ENCODE results near the gene CCM2. TPM values are rescaled to one million over a fixed set of nuclear protein-coding genes. Genes with fewer than 3 reads are reported as not detected.

The CCM2 gene
- total RNA-seq, 1 experiment from 2014 or later = 62.9 TPM

DNA sequence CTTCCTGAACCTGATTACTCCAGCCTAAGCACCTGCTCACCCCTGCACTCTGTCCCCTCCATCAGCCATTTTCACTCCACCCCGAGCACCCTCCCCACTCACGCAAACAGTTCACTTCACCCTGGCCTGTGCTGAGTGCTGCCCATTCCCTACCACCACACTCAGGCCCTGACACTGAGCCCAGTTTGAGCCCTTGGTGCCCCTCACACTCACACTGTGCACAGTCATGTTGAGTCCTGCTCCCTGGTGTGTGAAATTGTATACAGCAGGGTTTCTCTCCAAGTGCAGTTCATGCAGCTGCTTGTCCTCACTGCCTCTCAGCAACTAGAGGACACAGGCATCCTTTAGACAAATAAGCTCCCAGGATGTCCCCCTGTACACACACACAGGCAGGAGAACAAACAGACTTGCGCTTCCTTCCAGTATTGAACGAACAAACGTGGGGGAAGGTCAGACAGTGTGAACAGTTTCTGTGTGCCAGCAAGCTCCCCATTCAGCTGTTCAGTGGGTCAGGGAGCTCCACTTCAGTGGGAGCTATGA is 28.0 kb upstream of the CCM2 start:
- DNase-seq = no peak
- intact Hi-C loops (cut with micrococcal nuclease; ENCODE audit: unreplicated experiment) = no loop called here
- no peaks in the 10 kb centered on the region for H3K36me3 Mint-ChIP-seq (ENCODE audit: insufficient read depth, unreplicated experiment)
- H3K4me1 Mint-ChIP-seq (ENCODE audit: low read depth, unreplicated experiment) = no peaks in the 10 kb centered on the region
- H3K4me3 Mint-ChIP-seq (ENCODE audit: low read depth, unreplicated experiment) = no peak overlapping the region
- CTCF ChIA-PET = interaction anchor here (1.3 to 3.8 kb wide), 4 partner anchors 8 to 164 kb away, joined by 6 to 47 read pairs (median 18); no protein-coding TSS in a partner anchor
- H3K27me3 Mint-ChIP-seq (ENCODE audit: unreplicated experiment) = peaks cover 17% of the 10 kb centered on the region
- BruUV-seq (replicated peaks) = no TSS peak
- no peaks in the 10 kb centered on the region for H3K9me3 Mint-ChIP-seq (ENCODE audit: low read depth, unreplicated experiment)
- TF ChIP-seq CTCF (IDR thresholded peaks at IDR 0.05; ENCODE audit: unreplicated experiment) = no peak
- no peak overlapping the region for H3K27ac Mint-ChIP-seq (ENCODE audit: unreplicated experiment)

GRCh38 chr7:44972562-44972961 is 27.4 kb upstream of the CCM2 start:
- Mint-ChIP-seq H3K9me3 (ENCODE audit: low read depth, unreplicated experiment) (no peaks in the 10 kb centered on the region), H3K4me3 (ENCODE audit: low read depth, unreplicated experiment) (no peak overlapping the region), H3K36me3 (ENCODE audit: insufficient read depth, unreplicated experiment) (no peaks in the 10 kb centered on the region), H3K27me3 (ENCODE audit: unreplicated experiment) (peaks cover 17% of the 10 kb centered on the region), H3K27ac (ENCODE audit: unreplicated experiment) (no peak overlapping the region), H3K4me1 (ENCODE audit: low read depth, unreplicated experiment) (peaks cover 3% of the 10 kb centered on the region)
- CTCF ChIA-PET = interaction anchor here (1.3 to 3.8 kb wide), 5 partner anchors 8 to 163 kb away, joined by 6 to 47 read pairs (median 12); partner anchors contain the start of gene CCM2
- intact Hi-C loops (cut with micrococcal nuclease; ENCODE audit: unreplicated experiment) = no loop called here
- BruUV-seq (replicated peaks) = no TSS peak
- no peak for TF ChIP-seq CTCF (IDR thresholded peaks at IDR 0.05; ENCODE audit: unreplicated experiment)
- no peak for DNase-seq

DNA sequence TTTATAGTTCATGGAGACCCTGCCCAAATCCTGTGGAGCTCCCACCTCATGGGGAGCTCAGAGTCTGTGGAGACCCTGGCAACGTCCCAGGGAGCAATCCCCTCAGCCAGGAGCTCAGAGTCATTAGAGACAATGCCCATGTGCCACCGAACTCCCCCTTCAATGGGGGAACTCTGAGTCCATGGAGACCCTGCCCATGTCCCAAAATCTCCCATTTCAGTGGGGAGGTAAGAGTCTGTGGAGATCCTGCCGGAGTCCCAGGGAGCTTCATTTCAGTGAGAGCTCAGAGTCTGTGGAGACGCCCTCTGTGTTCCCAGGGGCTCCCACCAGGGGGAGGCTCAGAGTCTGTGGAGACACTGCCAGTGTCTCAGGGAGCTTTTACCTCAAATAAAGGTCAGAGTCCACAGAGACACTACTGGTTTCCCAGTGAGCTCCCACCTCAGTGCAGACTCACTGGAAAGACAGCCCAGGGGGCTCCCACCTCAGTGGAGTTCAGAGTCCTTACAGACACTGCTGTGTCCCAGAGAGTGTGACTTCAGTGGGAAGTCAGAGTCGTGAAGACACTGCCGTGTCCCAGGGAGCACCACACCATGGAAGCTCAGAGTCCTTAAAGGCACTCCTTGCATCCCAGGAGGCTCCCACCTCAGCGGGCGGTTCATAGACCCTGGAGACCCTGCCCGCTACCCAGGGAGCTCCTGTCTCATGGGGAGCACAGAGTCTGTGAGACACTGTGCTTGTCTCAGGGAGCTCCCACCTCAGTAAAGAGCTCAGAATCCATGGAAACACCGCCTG is 26.2 kb upstream of the CCM2 start:
- no peak overlapping the region for H3K4me3 Mint-ChIP-seq (ENCODE audit: low read depth, unreplicated experiment)
- peaks cover 11% of the 10 kb centered on the region for H3K4me1 Mint-ChIP-seq (ENCODE audit: low read depth, unreplicated experiment)
- no peaks in the 10 kb centered on the region for H3K9me3 Mint-ChIP-seq (ENCODE audit: low read depth, unreplicated experiment)
- intact Hi-C loops (cut with micrococcal nuclease; ENCODE audit: unreplicated experiment) = loop anchor here (1.0 kb wide), 1 partner anchor 162 kb away; no protein-coding TSS in a partner anchor
- CTCF ChIA-PET = interaction anchor here (0.7 to 3.8 kb wide), 13 partner anchors 9 to 164 kb away, joined by 3 to 47 read pairs (median 5); partner anchors contain the start of genes CCM2 and TBRG4
- no peak overlapping the region for H3K27ac Mint-ChIP-seq (ENCODE audit: unreplicated experiment)
- H3K36me3 Mint-ChIP-seq (ENCODE audit: insufficient read depth, unreplicated experiment) = peaks cover 2% of the 10 kb centered on the region
- DNase-seq = peak; percentile 68
- TF ChIP-seq CTCF (IDR thresholded peaks at IDR 0.05; ENCODE audit: unreplicated experiment) = peak; percentile 70
- BruUV-seq (replicated peaks) = no TSS peak
- peaks cover 17% of the 10 kb centered on the region for H3K27me3 Mint-ChIP-seq (ENCODE audit: unreplicated experiment)

DNA sequence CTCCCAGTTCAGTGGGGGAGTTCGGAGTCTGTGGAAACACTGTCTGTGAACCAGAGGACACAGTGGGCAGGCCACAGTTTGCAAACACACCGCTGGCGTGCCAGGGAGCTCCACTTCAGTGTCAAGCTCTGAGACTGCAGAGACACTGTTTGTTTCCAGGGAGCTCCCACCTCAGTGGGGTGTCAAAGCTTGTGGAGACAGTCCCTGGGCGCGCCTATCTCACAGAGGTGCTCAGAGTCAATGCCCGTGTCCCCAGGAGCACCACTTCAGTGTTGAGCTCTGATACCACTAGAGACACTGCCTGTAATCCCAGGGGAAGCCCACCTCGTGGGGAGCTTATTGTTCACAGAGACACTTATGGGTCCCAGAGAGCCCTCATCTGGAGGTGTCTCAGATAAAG is 25.5 kb upstream of the CCM2 start:
- DNase-seq = no peak
- CTCF ChIA-PET = interaction anchor here (1.5 to 3.8 kb wide), 5 partner anchors 10 to 161 kb away, joined by 3 to 47 read pairs (median 21); partner anchors contain the start of gene CCM2

More for the DNA sequence above, 25.5 kb upstream of the CCM2 start:
- intact Hi-C loops (cut with micrococcal nuclease; ENCODE audit: unreplicated experiment) = no loop called here
- H3K9me3 Mint-ChIP-seq (ENCODE audit: low read depth, unreplicated experiment) = no peaks in the 10 kb centered on the region
- H3K27ac Mint-ChIP-seq (ENCODE audit: unreplicated experiment) = no peak overlapping the region
- TF ChIP-seq CTCF (IDR thresholded peaks at IDR 0.05; ENCODE audit: unreplicated experiment) = no peak
- no TSS peak for BruUV-seq (replicated peaks)
- H3K4me1 Mint-ChIP-seq (ENCODE audit: low read depth, unreplicated experiment) = peaks cover 11% of the 10 kb centered on the region
- H3K27me3 Mint-ChIP-seq (ENCODE audit: unreplicated experiment) = peaks cover 17% of the 10 kb centered on the region
- no peak overlapping the region for H3K4me3 Mint-ChIP-seq (ENCODE audit: low read depth, unreplicated experiment)
- H3K36me3 Mint-ChIP-seq (ENCODE audit: insufficient read depth, unreplicated experiment) = peaks cover 6% of the 10 kb centered on the region
